HepG2 (cell line): ENCODE data around the gene PRSS36. TPM values are rescaled to one million over a fixed set of nuclear protein-coding genes. Genes with fewer than 3 reads are reported as not detected.
A peak's percentile ranks its signal among the peaks of the same experiment; 100 is the strongest.

Experiments
- ATF6 ChIP-seq: sonication (generic); formaldehyde crosslinking; conservative IDR thresholded peaks from 2 replicates; pipeline ENCODE4 v1.4.0; 2020; ENCODE audit warnings: missing genetic modification reagents
- CBX1 ChIP-seq: IDR thresholded peaks from one replicate; pipeline ENCODE4 v1.6.1; 2016; ENCODE audit warnings: antibody characterized with exemption, low read depth
- KAT8 ChIP-seq: IDR thresholded peaks from 2 replicates; pipeline ENCODE4 v1.6.1; 2016; ENCODE audit warnings: missing genetic modification reagents, missing compliant biosample characterization
- MXD1 ChIP-seq: sonication (generic); formaldehyde crosslinking; IDR thresholded peaks from 2 replicates; pipeline ENCODE4 v1.4.0; 2020; ENCODE audit warnings: mild to moderate bottlenecking, missing genetic modification reagents
- MYC ChIP-seq: sonication (generic); formaldehyde crosslinking; IDR thresholded peaks from 2 replicates; pipeline ENCODE4 v1.9.0; 2021; ENCODE audit warnings: missing genetic modification reagents, borderline replicate concordance
- NAIF1 ChIP-seq: sonication (generic); formaldehyde crosslinking; IDR thresholded peaks from 2 replicates; pipeline ENCODE4 v1.5.0; 2020; ENCODE audit warnings: mild to moderate bottlenecking, missing genetic modification reagents, borderline replicate concordance
- NFE2L1 ChIP-seq: sonication (generic); formaldehyde crosslinking; IDR thresholded peaks from 2 replicates; pipeline ENCODE4 v1.4.0; 2020; ENCODE audit warnings: missing genetic modification reagents, mild to moderate bottlenecking, borderline replicate concordance
- PREB ChIP-seq: sonication (generic); formaldehyde crosslinking; IDR thresholded peaks from 2 replicates; pipeline ENCODE4 v1.4.0; 2020; ENCODE audit warnings: missing genetic modification reagents
- SYNCRIP ChIP-seq: fragments of 200-400 bp; formaldehyde crosslinking; IDR thresholded peaks from 2 replicates; pipeline ENCODE4 v1.6.1; 2018; ENCODE audit warnings: mild to moderate bottlenecking, low read depth, low read length; ENCODE audit not compliant: insufficient read depth
- WIZ ChIP-seq: sonication (generic); formaldehyde crosslinking; IDR thresholded peaks from 2 replicates; pipeline ENCODE4 v1.5.1; 2020; ENCODE audit warnings: mild to moderate bottlenecking, missing genetic modification reagents
- ZBTB14 ChIP-seq: sonication (generic); formaldehyde crosslinking; IDR thresholded peaks from 2 replicates; pipeline ENCODE4 v1.4.0; 2020; ENCODE audit warnings: missing genetic modification reagents
- ZNF205 ChIP-seq: IDR thresholded peaks from 2 replicates; pipeline ENCODE4 v1.6.1; 2018; ENCODE audit warnings: missing biosample characterization, missing genetic modification reagents
- ZNF224 ChIP-seq: sonication (generic); formaldehyde crosslinking; IDR thresholded peaks from 2 replicates; pipeline ENCODE4 v1.5.0; 2020; ENCODE audit warnings: mild to moderate bottlenecking, missing genetic modification reagents
- ZNF253 ChIP-seq: sonication (generic); formaldehyde crosslinking; IDR thresholded peaks from 2 replicates; pipeline ENCODE4 v1.8.0; 2022; ENCODE audit warnings: mild to moderate bottlenecking, missing genetic modification reagents, borderline replicate concordance
- ZNF616 ChIP-seq: sonication (generic); formaldehyde crosslinking; IDR thresholded peaks from 2 replicates; pipeline ENCODE4 v1.5.0; 2020; ENCODE audit warnings: low read depth, mild to moderate bottlenecking, missing genetic modification reagents
- ZNF646 ChIP-seq: sonication (generic); formaldehyde crosslinking; IDR thresholded peaks from 2 replicates; pipeline ENCODE4 v1.9.0; 2021; ENCODE audit warnings: mild to moderate bottlenecking, missing genetic modification reagents
- ZZZ3 ChIP-seq: sonication (generic); formaldehyde crosslinking; IDR thresholded peaks from 2 replicates; pipeline ENCODE4 v1.4.0; 2020; ENCODE audit warnings: missing genetic modification reagents, mild to moderate bottlenecking, borderline replicate concordance
- polyA plus RNA-seq, 8 experiments: library from polyadenylated mRNA; depleted of rRNA in 3 of 8; stranded (reverse) in 7 of 8; unstranded in 1 of 8; fragments of >200 nt; fragmentation: Illumina TruSeq in 4 of 8; extraction: Trizol in 4 of 8; gene quantifications; 2 replicates each; pipeline versions ENCODE4 v1.2.1 to v1.2.3, GENCODE V29; 2011 to 2016; ENCODE audit warnings: low read depth in 4 of 8, missing spikeins in 1 of 8, mixed read lengths in 1 of 8; ENCODE audit not compliant: insufficient read depth in 1 of 8
- total RNA-seq, 5 experiments: library from RNA; depleted of rRNA; stranded (reverse); fragments of >200 nt; fragmentation: Illumina TruSeq; extraction: Trizol; gene quantifications; 2 replicates each; pipeline ENCODE4 v1.2.3, GENCODE V29; 2016; ENCODE audit warnings: low read depth in 1 of 5

The PRSS36 gene
- total and polyA plus RNA-seq, 2 of the 13 experiments (the other 11 are each of a cell fraction or from before 2014, with no cell fraction given): 1.5 to 2.1 TPM

- TF ChIP-seq ZNF616: 0 out of 2 replicates have a peak, but pooled peaks have one; percentile 53
- no peak for TF ChIP-seq ZNF224 (CRISPR knock-in tag)
- TF ChIP-seq PREB (CRISPR knock-in tag): no peak
- 0 out of 2 replicates have a peak, but pooled peaks have one; percentile 14 for TF ChIP-seq ZBTB14 (CRISPR knock-in tag)
- TF ChIP-seq NAIF1: no peak
- no peak for TF ChIP-seq ZNF205 (CRISPR knock-in tag)
- no peak for TF ChIP-seq KAT8 (CRISPR knock-in tag)
- TF ChIP-seq CBX1: no peak
- TF ChIP-seq ATF6 (CRISPR knock-in tag): no peak
- no peak for TF ChIP-seq WIZ (CRISPR knock-in tag)
- no peak for TF ChIP-seq ZZZ3 (CRISPR knock-in tag)
- 0 out of 2 replicates have a peak, but pooled peaks have one; percentile 41 for TF ChIP-seq MXD1
- TF ChIP-seq MYC: peak; percentile 63; the same call in 1 of the 2 replicates
- TF ChIP-seq ZNF646 (CRISPR knock-in tag): no peak
- TF ChIP-seq SYNCRIP: no peak
- no peak; the same call in 1 of the 2 replicates for TF ChIP-seq NFE2L1 (CRISPR knock-in tag)
- TF ChIP-seq ZNF253 (CRISPR knock-in tag): no peak
These were observed 11.0 kb downstream of the PRSS36 start (continued) for GRCh38 chr16:31138621-31139578.
